ENCODE results near the gene MARCHF3. TPM values are rescaled to one million over a fixed set of nuclear protein-coding genes. Genes with fewer than 3 reads are reported as not detected.

Gene MARCHF3
- total RNA-seq, 1 donor from 2014 or later: 1.5 TPM

DNA sequence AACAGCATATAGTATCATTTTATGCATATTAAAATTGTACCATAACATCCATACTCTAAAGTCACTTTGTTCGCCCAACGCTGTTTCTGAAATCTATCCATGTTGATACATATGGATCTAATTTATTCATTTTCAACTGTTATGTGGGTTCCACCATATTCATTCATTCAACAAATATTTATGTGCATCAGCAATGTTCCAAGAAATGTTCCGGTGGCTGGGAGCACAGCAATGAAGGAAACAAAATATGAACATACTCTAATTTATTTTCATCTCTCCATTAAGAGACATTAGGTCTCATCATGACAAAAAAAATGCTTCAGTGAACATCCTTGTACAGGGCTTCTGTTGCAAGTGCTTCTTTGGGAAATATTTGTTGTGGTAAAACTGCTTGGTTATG lies 75.4 kb downstream of the MARCHF3 start:
- H3K4me3 Mint-ChIP-seq (ENCODE audit: unreplicated experiment): no peak overlapping the region
- no peaks in the 10 kb centered on the region for H3K27me3 Mint-ChIP-seq (ENCODE audit: low read depth)
- no peaks in the 10 kb centered on the region for H3K9me3 Mint-ChIP-seq (ENCODE audit: low read depth)
- no peaks in the 10 kb centered on the region for H3K36me3 Mint-ChIP-seq (ENCODE audit: low read depth)
- TF ChIP-seq, protein P1, sequence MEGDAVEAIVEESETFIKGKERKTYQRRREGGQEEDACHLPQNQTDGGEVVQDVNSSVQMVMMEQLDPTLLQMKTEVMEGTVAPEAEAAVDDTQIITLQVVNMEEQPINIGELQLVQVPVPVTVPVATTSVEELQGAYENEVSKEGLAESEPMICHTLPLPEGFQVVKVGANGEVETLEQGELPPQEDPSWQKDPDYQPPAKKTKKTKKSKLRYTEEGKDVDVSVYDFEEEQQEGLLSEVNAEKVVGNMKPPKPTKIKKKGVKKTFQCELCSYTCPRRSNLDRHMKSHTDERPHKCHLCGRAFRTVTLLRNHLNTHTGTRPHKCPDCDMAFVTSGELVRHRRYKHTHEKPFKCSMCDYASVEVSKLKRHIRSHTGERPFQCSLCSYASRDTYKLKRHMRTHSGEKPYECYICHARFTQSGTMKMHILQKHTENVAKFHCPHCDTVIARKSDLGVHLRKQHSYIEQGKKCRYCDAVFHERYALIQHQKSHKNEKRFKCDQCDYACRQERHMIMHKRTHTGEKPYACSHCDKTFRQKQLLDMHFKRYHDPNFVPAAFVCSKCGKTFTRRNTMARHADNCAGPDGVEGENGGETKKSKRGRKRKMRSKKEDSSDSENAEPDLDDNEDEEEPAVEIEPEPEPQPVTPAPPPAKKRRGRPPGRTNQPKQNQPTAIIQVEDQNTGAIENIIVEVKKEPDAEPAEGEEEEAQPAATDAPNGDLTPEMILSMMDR (IDR thresholded peaks at IDR 0.05): no peak
- H3K4me1 Mint-ChIP-seq (ENCODE audit: low read depth): no peaks in the 10 kb centered on the region
- DNase-seq (ENCODE audit: low spot score): no peak
- H3K27ac Mint-ChIP-seq (ENCODE audit: unreplicated experiment): no peak overlapping the region

DNA sequence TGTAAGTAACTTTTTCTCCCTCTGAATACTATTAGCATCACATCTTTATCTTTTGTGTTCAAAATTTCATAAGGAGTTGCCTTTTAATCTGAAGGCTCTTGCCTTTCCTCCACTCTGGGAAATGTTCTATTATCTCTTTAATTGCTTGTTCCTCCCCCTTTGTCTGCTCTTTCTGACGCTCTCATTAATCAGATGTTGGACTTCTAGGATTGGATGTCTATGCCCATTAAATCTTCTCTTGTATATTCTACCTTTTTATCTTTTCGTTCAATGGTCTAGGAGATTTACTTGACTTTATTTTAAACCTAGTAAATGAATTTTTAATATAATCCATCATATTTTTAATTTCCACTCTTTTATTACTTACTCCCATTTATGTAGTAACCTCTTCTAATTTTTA lies 76.7 kb downstream of the MARCHF3 start:
- Mint-ChIP-seq H3K9me3 (ENCODE audit: low read depth) (no peaks in the 10 kb centered on the region), H3K27me3 (ENCODE audit: low read depth) (no peaks in the 10 kb centered on the region)

DNA sequence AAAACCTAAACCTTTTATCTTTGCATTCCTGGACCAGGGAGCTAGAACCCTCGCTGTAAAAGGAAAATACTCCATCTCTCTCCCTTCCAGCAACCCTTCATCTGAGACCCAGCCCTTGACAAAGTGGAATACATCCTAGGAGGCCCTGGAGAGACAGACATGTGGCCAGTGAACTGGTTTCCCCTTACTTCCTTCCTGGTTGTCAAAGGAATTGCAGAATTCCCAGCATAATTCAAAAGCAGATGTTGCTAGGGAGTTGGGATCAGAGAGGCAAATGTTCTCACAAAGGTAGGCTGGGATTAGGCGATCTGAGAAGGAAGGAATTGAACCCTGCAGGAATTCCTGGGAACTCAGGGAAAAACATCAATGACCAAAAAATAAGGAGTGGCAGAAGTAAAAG lies 80.9 kb downstream of the MARCHF3 start:
- H3K4me3 Mint-ChIP-seq (ENCODE audit: unreplicated experiment): no peak overlapping the region
- H3K9me3 Mint-ChIP-seq (ENCODE audit: low read depth): no peaks in the 10 kb centered on the region
- TF ChIP-seq, protein P1 (IDR thresholded peaks at IDR 0.05): no peak
- H3K27me3 Mint-ChIP-seq (ENCODE audit: low read depth): no peaks in the 10 kb centered on the region
- DNase-seq (ENCODE audit: low spot score): no peak
- H3K27ac Mint-ChIP-seq (ENCODE audit: unreplicated experiment): no peak overlapping the region
- H3K36me3 Mint-ChIP-seq (ENCODE audit: low read depth): no peaks in the 10 kb centered on the region
- H3K4me1 Mint-ChIP-seq (ENCODE audit: low read depth): peaks cover 6% of the 10 kb centered on the region

More for the DNA sequence above, 76.7 kb downstream of the MARCHF3 start:
- TF ChIP-seq, protein P1 (IDR thresholded peaks at IDR 0.05): no peak
- Mint-ChIP-seq H3K4me1 (ENCODE audit: low read depth) (peaks cover 6% of the 10 kb centered on the region), H3K36me3 (ENCODE audit: low read depth) (no peaks in the 10 kb centered on the region), H3K4me3 (ENCODE audit: unreplicated experiment) (no peak overlapping the region), H3K27ac (ENCODE audit: unreplicated experiment) (no peak overlapping the region)
- DNase-seq (ENCODE audit: low spot score): no peak

DNA sequence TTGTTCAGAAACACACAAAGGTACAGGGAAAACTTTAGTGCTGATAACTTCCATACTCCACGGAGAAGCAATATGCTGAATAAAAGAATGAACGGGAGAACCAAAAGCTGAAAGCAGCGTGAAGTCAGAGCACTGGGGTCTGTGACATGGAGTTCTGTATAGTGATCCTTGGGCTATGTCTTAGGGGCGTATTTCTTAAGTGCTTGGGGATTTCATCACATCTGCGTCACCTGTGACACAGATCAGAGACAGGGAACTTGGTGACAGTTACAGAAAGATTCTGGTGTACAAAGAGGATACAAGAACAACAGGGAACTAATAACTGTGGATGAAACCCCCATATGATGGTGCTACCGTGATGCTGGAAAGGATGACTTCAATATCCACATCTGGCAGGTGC lies 81.9 kb downstream of the MARCHF3 start:
- Mint-ChIP-seq H3K4me1 (ENCODE audit: low read depth) (peaks cover 6% of the 10 kb centered on the region), H3K27me3 (ENCODE audit: low read depth) (no peaks in the 10 kb centered on the region), H3K9me3 (ENCODE audit: low read depth) (no peaks in the 10 kb centered on the region), H3K27ac (ENCODE audit: unreplicated experiment) (no peak overlapping the region), H3K36me3 (ENCODE audit: low read depth) (no peaks in the 10 kb centered on the region), H3K4me3 (ENCODE audit: unreplicated experiment) (no peak overlapping the region)
- no peak for DNase-seq (ENCODE audit: low spot score)
- TF ChIP-seq, protein P1 (IDR thresholded peaks at IDR 0.05): no peak

DNA sequence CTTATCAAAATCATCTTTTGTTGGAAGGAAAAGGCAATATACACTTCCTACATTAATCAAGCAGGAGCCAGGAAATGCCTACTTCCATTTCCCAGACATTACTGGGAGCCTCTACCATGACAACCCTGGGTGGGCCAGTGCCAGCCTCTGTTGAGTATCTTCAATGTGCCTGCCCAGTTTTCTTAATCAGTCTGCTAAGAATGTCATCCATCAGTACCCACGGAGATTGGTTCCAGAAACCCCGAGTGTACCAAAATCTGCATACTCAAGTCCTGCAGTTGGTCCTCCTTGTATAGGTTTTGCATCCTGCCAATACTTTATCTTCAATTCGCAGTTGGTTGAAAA lies 82.4 kb downstream of the MARCHF3 start:
- H3K36me3 Mint-ChIP-seq (ENCODE audit: low read depth): no peaks in the 10 kb centered on the region

More for the DNA sequence above, 82.4 kb downstream of the MARCHF3 start:
- Mint-ChIP-seq H3K4me3 (ENCODE audit: unreplicated experiment) (no peak overlapping the region), H3K27ac (ENCODE audit: unreplicated experiment) (no peak overlapping the region), H3K4me1 (ENCODE audit: low read depth) (peaks cover 6% of the 10 kb centered on the region), H3K27me3 (ENCODE audit: low read depth) (no peaks in the 10 kb centered on the region), H3K9me3 (ENCODE audit: low read depth) (no peaks in the 10 kb centered on the region)
- no peak for DNase-seq (ENCODE audit: low spot score)
- TF ChIP-seq, protein P1 (IDR thresholded peaks at IDR 0.05): no peak

Measured in chondrocyte (in vitro differentiated cells).